ENCODE results near the gene TMEM141. TPM values are rescaled to one million over a fixed set of nuclear protein-coding genes. Genes with fewer than 3 reads are reported as not detected.

The TMEM141 gene
- total RNA-seq, 1 donor from 2014 or later: 19.9 TPM

- TF ChIP-seq EZH2 (IDR thresholded peaks at IDR 0.05): no peak
- H3K27me3 ChIP-seq: no peaks in the 10 kb centered on the region
- H3K4me3 ChIP-seq: no peak overlapping the region
- peaks cover 21% of the 10 kb centered on the region for H4K20me1 ChIP-seq (ENCODE audit: low read depth)
- H3K9me3 Mint-ChIP-seq: no peaks in the 10 kb centered on the region
- peaks cover under 1% of the 10 kb centered on the region for H3K79me2 ChIP-seq (ENCODE audit: low read depth)
- H3K9me3 ChIP-seq (ENCODE audit: low read depth): no peaks in the 10 kb centered on the region
- peaks cover 2% of the 10 kb centered on the region for H3K4me1 Mint-ChIP-seq
- no peak overlapping the region for H3K9ac ChIP-seq
- no peak overlapping the region for H3K4me2 ChIP-seq
- H3K36me3 Mint-ChIP-seq: peaks cover 7% of the 10 kb centered on the region
- H3K4me1 ChIP-seq: no peaks in the 10 kb centered on the region
- H3K27ac ChIP-seq: no peak overlapping the region
- no peak for DNase-seq (ENCODE audit: low spot score)
- no peaks in the 10 kb centered on the region for H3F3A ChIP-seq (ENCODE audit: low read depth)
- H2AFZ ChIP-seq (replicated peaks): no peak overlapping the region
- H3K27me3 Mint-ChIP-seq (ENCODE audit: insufficient read depth, low read depth): peaks cover 8% of the 10 kb centered on the region
- H3K27ac Mint-ChIP-seq: no peak overlapping the region
- no peaks in the 10 kb centered on the region for H3K36me3 ChIP-seq
- no peak overlapping the region for H3K4me3 Mint-ChIP-seq
Measured at GRCh38 chr9:136828474-136829140, 37.5 kb downstream of the TMEM141 start.

GRCh38 chr9:136829412-136829811 lies 38.3 kb downstream of the TMEM141 start:
- TF ChIP-seq CTCF (IDR thresholded peaks at IDR 0.05) (no peak), EZH2 (IDR thresholded peaks at IDR 0.05) (no peak), EZH2phosphoT487 (IDR thresholded peaks at IDR 0.05) (no peak)
- Histone ChIP-seq H3K79me2 (ENCODE audit: low read depth) (no peaks in the 10 kb centered on the region), H2AFZ (replicated peaks) (no peak overlapping the region), H3K9ac (no peak overlapping the region), H3K4me1 (no peaks in the 10 kb centered on the region), H3K27me3 (no peaks in the 10 kb centered on the region), H3K9me3 (ENCODE audit: low read depth) (no peaks in the 10 kb centered on the region), H3K4me2 (no peak overlapping the region), H3F3A (ENCODE audit: low read depth) (no peaks in the 10 kb centered on the region), H3K27ac (no peak overlapping the region), H4K20me1 (ENCODE audit: low read depth) (peaks cover 13% of the 10 kb centered on the region), H3K4me3 (no peak overlapping the region), H3K36me3 (no peaks in the 10 kb centered on the region)
- no peaks in the 10 kb centered on the region for H3K4me1 Mint-ChIP-seq
- H3K4me3 Mint-ChIP-seq: no peak overlapping the region
- peaks cover 8% of the 10 kb centered on the region for H3K27me3 Mint-ChIP-seq (ENCODE audit: insufficient read depth, low read depth)
- no peak overlapping the region for H3K27ac Mint-ChIP-seq
- DNase-seq (ENCODE audit: low spot score): no peak
- peaks cover 10% of the 10 kb centered on the region for H3K36me3 Mint-ChIP-seq
- no peaks in the 10 kb centered on the region for H3K9me3 Mint-ChIP-seq

- no peaks in the 10 kb centered on the region for H3K36me3 ChIP-seq
Measured at GRCh38 chr9:136829981-136830885, 39.1 kb downstream of the TMEM141 start.

More at GRCh38 chr9:136829981-136830885, 39.1 kb downstream of the TMEM141 start:
- no peaks in the 10 kb centered on the region for H3K9me3 Mint-ChIP-seq
- no peaks in the 10 kb centered on the region for H3K4me1 Mint-ChIP-seq
- Histone ChIP-seq H3K4me3 (no peak overlapping the region), H3K4me2 (no peak overlapping the region), H3K27ac (no peak overlapping the region), H2AFZ (replicated peaks) (no peak overlapping the region), H3F3A (ENCODE audit: low read depth) (no peaks in the 10 kb centered on the region), H3K4me1 (no peaks in the 10 kb centered on the region), H3K9me3 (ENCODE audit: low read depth) (no peaks in the 10 kb centered on the region), H3K79me2 (ENCODE audit: low read depth) (no peaks in the 10 kb centered on the region), H3K27me3 (no peaks in the 10 kb centered on the region), H3K9ac (no peak overlapping the region), H4K20me1 (ENCODE audit: low read depth) (peaks cover 9% of the 10 kb centered on the region)
- no peak overlapping the region for H3K27ac Mint-ChIP-seq
- no peak overlapping the region for H3K4me3 Mint-ChIP-seq
- peaks cover 10% of the 10 kb centered on the region for H3K36me3 Mint-ChIP-seq
- TF ChIP-seq CTCF (IDR thresholded peaks at IDR 0.05) (no peak), EZH2 (IDR thresholded peaks at IDR 0.05) (no peak), EZH2phosphoT487 (IDR thresholded peaks at IDR 0.05) (no peak)
- no peak for DNase-seq (ENCODE audit: low spot score)
- H3K27me3 Mint-ChIP-seq (ENCODE audit: insufficient read depth, low read depth): peaks cover 9% of the 10 kb centered on the region
